ENCODE measurements around the gene CCNI2. TPM values are rescaled to one million over a fixed set of nuclear protein-coding genes. Genes with fewer than 3 reads are reported as not detected.

The CCNI2 gene
- total RNA-seq, 1 donor from 2014 or later = not detected

DNA sequence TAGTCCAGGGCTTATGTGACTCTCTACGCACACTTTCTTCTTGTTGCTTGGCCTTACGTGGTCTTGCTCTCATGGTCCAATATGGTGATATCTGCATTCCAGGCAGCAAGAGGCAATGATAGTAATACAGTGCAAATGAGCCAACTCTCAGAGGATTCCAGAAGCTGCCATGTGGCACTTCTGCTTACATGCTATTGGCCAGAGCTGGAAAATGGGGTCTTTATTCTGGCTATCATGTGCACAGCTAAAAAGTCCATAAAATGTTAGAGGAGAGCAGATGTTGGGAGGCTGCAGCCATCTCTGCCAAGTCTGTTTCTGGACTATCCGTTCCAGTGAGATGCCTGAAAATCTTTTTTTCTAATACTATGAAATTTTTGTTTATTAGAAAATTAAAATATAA, 32.7 kb downstream of the CCNI2 start:
- Histone ChIP-seq H3K27me3 (no peaks in the 10 kb centered on the region), H3K4me1 (peaks cover 6 to 25% of the 10 kb centered on the region in 2 donors), H3K4me3 (no peak overlapping the region), H3K36me3 (no peaks in the 10 kb centered on the region), H3K9me3 (no peaks in the 10 kb centered on the region), H3K27ac (no peak overlapping the region)
- DNase-seq (ENCODE audit: low spot score in 2 of 2) = peak in 1 of 2 donors; percentile 4
- intact Hi-C loops (cut with DNase I) = loop anchor here (5.0 kb wide), 3 partner anchors 32 to 267 kb away; partner anchors contain the start of genes KIF3A and SOWAHA
- TF ChIP-seq, protein P1, sequence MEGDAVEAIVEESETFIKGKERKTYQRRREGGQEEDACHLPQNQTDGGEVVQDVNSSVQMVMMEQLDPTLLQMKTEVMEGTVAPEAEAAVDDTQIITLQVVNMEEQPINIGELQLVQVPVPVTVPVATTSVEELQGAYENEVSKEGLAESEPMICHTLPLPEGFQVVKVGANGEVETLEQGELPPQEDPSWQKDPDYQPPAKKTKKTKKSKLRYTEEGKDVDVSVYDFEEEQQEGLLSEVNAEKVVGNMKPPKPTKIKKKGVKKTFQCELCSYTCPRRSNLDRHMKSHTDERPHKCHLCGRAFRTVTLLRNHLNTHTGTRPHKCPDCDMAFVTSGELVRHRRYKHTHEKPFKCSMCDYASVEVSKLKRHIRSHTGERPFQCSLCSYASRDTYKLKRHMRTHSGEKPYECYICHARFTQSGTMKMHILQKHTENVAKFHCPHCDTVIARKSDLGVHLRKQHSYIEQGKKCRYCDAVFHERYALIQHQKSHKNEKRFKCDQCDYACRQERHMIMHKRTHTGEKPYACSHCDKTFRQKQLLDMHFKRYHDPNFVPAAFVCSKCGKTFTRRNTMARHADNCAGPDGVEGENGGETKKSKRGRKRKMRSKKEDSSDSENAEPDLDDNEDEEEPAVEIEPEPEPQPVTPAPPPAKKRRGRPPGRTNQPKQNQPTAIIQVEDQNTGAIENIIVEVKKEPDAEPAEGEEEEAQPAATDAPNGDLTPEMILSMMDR (IDR thresholded peaks at IDR 0.05) = no peak

DNA sequence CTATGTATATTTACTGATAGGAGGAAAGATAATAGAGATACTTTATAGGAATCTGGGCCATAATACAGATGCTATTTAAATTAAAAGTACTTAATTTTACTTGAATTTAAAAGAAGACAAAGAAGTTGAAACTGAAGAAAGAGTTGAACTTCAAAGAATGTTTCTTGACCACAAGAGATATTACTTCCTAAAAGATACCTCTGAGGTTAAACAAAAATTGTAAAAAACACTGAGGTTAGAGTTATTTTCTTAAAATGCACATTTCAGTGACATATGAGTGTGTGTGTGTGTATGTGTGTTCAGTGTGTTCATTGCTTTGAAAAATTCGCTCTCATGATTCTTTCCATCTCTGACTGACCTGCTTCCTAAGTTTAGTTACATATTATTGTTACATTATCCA, 33.4 kb downstream of the CCNI2 start:
- TF ChIP-seq, protein P1 (IDR thresholded peaks at IDR 0.05) = no peak
- no peak overlapping the region for H3K27ac ChIP-seq
- H3K27me3 ChIP-seq = no peaks in the 10 kb centered on the region
- no peaks in the 10 kb centered on the region for H3K9me3 ChIP-seq
- no peaks in the 10 kb centered on the region for H3K36me3 ChIP-seq
- H3K4me3 ChIP-seq = no peak overlapping the region
- no peak for DNase-seq (ENCODE audit: low spot score in 2 of 2)
- peaks cover 5 to 28% of the 10 kb centered on the region in 2 donors for H3K4me1 ChIP-seq
- intact Hi-C loops (cut with DNase I) = loop anchor here (5.0 kb wide), 1 partner anchor 267 kb away; no protein-coding TSS in a partner anchor

DNA sequence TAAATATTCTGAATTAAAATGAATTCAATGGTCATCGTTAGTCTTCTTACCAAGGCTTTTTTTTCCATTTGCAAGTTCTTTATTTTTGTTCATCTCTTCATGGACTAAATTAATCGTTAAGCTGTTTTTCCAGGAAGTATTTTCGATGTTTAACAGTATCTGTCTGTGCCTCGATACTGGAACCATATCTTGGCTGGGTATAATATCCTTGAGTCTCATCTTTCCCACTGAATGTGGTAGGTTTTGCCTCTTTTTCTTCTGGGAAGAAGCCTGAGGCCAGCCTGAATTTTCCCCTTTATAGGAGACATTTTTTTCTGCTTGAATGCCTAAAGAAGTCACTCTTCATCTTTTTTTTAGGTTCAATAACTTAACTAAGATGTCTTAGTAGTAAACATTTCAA, 33.8 kb downstream of the CCNI2 start:
- no peaks in the 10 kb centered on the region for H3K36me3 ChIP-seq
- peaks cover 5 to 31% of the 10 kb centered on the region in 2 donors for H3K4me1 ChIP-seq
- H3K9me3 ChIP-seq = no peaks in the 10 kb centered on the region
- no peaks in the 10 kb centered on the region for H3K27me3 ChIP-seq
- intact Hi-C loops (cut with DNase I) = loop anchor here (5.0 kb wide), 1 partner anchor 266 kb away; no protein-coding TSS in a partner anchor
- H3K27ac ChIP-seq = no peak overlapping the region
- H3K4me3 ChIP-seq = no peak overlapping the region
- DNase-seq (ENCODE audit: low spot score in 2 of 2) = no peak
- TF ChIP-seq, protein P1 (IDR thresholded peaks at IDR 0.05) = no peak

DNA sequence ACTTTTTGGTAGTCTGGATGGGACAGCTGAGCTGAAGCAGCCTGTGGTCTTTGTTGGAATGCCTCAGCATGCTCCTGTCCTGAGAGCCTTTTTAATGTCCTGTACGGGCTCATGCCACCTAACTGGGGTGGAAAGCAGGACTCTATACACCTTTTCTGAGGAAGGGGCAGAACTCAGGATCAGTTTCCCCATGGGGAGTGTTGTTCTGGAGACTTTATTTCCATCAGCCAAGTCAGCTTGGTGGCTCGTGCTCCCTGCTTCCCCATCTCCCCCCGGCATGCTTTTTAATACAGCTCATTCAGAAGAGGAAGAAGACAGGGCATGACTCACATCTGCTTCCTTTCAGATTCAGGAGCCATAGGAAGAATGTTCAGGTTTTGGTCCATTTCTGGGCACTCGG, 34.9 kb downstream of the CCNI2 start:
- H3K27ac ChIP-seq = no peak overlapping the region
- no peaks in the 10 kb centered on the region for H3K36me3 ChIP-seq
- no peaks in the 10 kb centered on the region for H3K27me3 ChIP-seq
- peaks cover 5 to 34% of the 10 kb centered on the region in 2 donors for H3K4me1 ChIP-seq
- no peaks in the 10 kb centered on the region for H3K9me3 ChIP-seq
- intact Hi-C loops (cut with DNase I) = loop anchor here (5.0 kb wide), 1 partner anchor 265 kb away; no protein-coding TSS in a partner anchor
- TF ChIP-seq, protein P1 (IDR thresholded peaks at IDR 0.05) = no peak
- DNase-seq (ENCODE audit: low spot score in 2 of 2) = peak in 1 of 2 donors; percentile 66
- no peak overlapping the region for H3K4me3 ChIP-seq

DNA sequence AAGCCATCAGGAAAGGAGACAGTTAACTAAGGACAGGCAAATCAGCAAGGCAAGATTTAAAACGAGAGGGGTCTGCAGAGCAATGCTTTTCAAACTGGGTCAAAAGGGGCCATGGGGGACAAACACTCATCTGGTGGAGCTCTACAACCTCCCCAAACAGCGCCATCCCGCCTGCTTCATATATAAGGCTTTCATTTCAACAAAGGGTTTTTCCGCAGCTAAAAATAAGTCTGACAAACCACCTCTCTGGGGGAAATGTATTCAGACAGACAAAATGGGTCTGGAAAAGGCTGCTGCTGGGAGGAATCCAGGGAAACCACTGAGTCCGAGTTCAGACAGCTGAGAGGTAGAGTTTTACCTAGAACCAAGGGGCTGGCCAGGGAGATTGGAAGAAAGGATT, 38.1 kb downstream of the CCNI2 start:
- H3K9me3 ChIP-seq = no peaks in the 10 kb centered on the region
- peaks cover 5 to 36% of the 10 kb centered on the region in 2 donors for H3K4me1 ChIP-seq
- TF ChIP-seq, protein P1 (IDR thresholded peaks at IDR 0.05) = no peak
- DNase-seq (ENCODE audit: low spot score in 2 of 2) = peak in 1 of 2 donors; percentile 31
- H3K27me3 ChIP-seq = no peaks in the 10 kb centered on the region
- no peaks in the 10 kb centered on the region for H3K36me3 ChIP-seq
- intact Hi-C loops (cut with DNase I) = no loop called here
- peak overlapping the region; percentile 4 to 52 for H3K27ac ChIP-seq
- H3K4me3 ChIP-seq = no peak overlapping the region

DNA sequence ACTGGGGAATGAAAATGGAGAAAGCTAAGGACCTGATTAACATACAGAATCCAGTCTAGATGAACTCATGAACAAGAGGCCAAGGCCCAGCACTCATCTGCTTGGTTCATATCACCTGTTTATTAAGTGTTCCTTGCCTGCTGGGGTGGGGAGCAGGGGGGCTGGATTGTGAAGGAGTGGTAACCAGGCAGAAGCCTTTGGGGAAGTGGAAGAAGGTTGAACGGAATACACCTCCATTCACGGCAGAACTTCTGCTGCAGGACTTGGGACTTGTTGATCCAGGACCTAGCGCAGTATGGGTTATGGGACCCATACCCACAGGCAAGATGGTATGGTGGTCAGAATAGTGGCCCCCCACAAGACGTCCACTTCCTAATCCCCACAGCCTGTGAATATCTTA, 38.6 kb downstream of the CCNI2 start:
- TF ChIP-seq, protein P1 (IDR thresholded peaks at IDR 0.05) = no peak
- DNase-seq (ENCODE audit: low spot score in 2 of 2) = peak in 1 of 2 donors; percentile 48
- no peaks in the 10 kb centered on the region for H3K27me3 ChIP-seq
- intact Hi-C loops (cut with DNase I) = no loop called here
- no peak overlapping the region for H3K4me3 ChIP-seq
- H3K36me3 ChIP-seq = no peaks in the 10 kb centered on the region
- peak overlapping the region; percentile 4 to 52 for H3K27ac ChIP-seq
- H3K9me3 ChIP-seq = no peaks in the 10 kb centered on the region
- H3K4me1 ChIP-seq = peaks cover 5 to 36% of the 10 kb centered on the region in 2 donors

All from ascending aorta (tissue), 2 donors.